Neural cell (in vitro differentiated cells): ENCODE results near the gene KIRREL2. TPM values are rescaled to one million over a fixed set of nuclear protein-coding genes. Genes with fewer than 3 reads are reported as not detected.

ENCODE experiments used
- H2AFZ ChIP-seq: fragments of 200-600, 300-800 bp; sonication (generic), shearing (Covaris generic); 2 replicates; pipeline ENCODE4 v1.6.0; 2014; ENCODE audit warnings: low read depth, mild to moderate bottlenecking, antibody characterized with exemption, low read length, moderate library complexity
- H3F3A ChIP-seq: fragments of 200-600 bp; shearing (Covaris generic); 2 replicates; pipeline ENCODE4 v1.6.1; 2016; ENCODE audit warnings: mild to moderate bottlenecking, moderate library complexity, mixed read lengths, antibody characterized with exemption, low read length; ENCODE audit not compliant: insufficient read depth, poor library complexity, severe bottlenecking
- H3K27ac ChIP-seq: fragments of 200-600, 300-800 bp; sonication (generic), shearing (Covaris generic); 2 replicates; pipeline ENCODE4 v1.5.1; 2014; ENCODE audit warnings: mild to moderate bottlenecking, low read length, moderate library complexity
- H3K27me3 ChIP-seq: fragments of 300-800, 200-600 bp; sonication (generic), shearing (Covaris generic); 2 replicates; pipeline ENCODE4 v1.6.0; 2014; ENCODE audit warnings: mild to moderate bottlenecking, low read depth, low read length, moderate library complexity; ENCODE audit not compliant: insufficient read depth
- H3K36me3 ChIP-seq: fragments of 300-800, 200-600 bp; sonication (generic), shearing (Covaris generic); 2 replicates; pipeline ENCODE4 v1.5.1; 2014; ENCODE audit warnings: mild to moderate bottlenecking, antibody characterized with exemption, low read length, moderate library complexity; ENCODE audit not compliant: insufficient read depth
- H3K4me2 ChIP-seq: fragments of 300-800, 200-600 bp; sonication (generic), shearing (Covaris generic); 2 replicates; pipeline ENCODE4 v1.6.0; 2014; ENCODE audit warnings: mild to moderate bottlenecking, low read length
- H3K4me3 ChIP-seq: fragments of 300-800, 200-600 bp; sonication (generic), shearing (Covaris generic); 2 replicates; pipeline ENCODE4 v1.5.1; 2014; ENCODE audit warnings: mild to moderate bottlenecking, low read length, moderate library complexity
- H3K79me2 ChIP-seq: fragments of 200-600 bp; shearing (Covaris generic); replicated peaks from 2 replicates; pipeline ENCODE4 v1.6.0; 2014; ENCODE audit warnings: mild to moderate bottlenecking, low read length, moderate library complexity; ENCODE audit not compliant: insufficient read depth
- H3K9ac ChIP-seq: fragments of 300-800, 200-600 bp; sonication (generic), shearing (Covaris generic); 2 replicates; pipeline ENCODE4 v1.6.1; 2016; ENCODE audit warnings: mild to moderate bottlenecking, low read length, mixed read lengths
- H3K9me2 ChIP-seq: fragments of 200-600 bp; shearing (Covaris generic); 2 replicates; pipeline ENCODE4 v1.6.1; 2016; ENCODE audit warnings: mild to moderate bottlenecking, low read length, mixed read lengths; ENCODE audit not compliant: insufficient read depth
- H3K9me3 ChIP-seq: fragments of 200-600, 300-800 bp; sonication (generic), shearing (Covaris generic); 2 replicates; pipeline ENCODE4 v1.6.1; 2016; ENCODE audit warnings: mild to moderate bottlenecking, mixed run types, low read length, moderate library complexity, mixed read lengths
- H4K20me1 ChIP-seq: fragments of 200-600 bp; shearing (Covaris generic); 2 replicates; pipeline ENCODE4 v1.6.1; 2016; ENCODE audit warnings: mild to moderate bottlenecking, mixed run types; ENCODE audit not compliant: insufficient read depth
- CTCF ChIP-seq: fragments of 450-650 bp; IDR thresholded peaks from 2 replicates; pipeline ENCODE4 v1.5.1; 2014; ENCODE audit warnings: antibody characterized with exemption, mild to moderate bottlenecking, moderate library complexity; ENCODE audit not compliant: poor library complexity, severe bottlenecking
- EP300 ChIP-seq: fragments of 450-650 bp; conservative IDR thresholded peaks from 2 replicates; pipeline ENCODE4 v1.6.1; 2014; ENCODE audit warnings: antibody characterized with exemption, mild to moderate bottlenecking, moderate library complexity; ENCODE audit not compliant: poor library complexity, severe bottlenecking
- EZH2 ChIP-seq: fragments of 200-600, 300-800 bp; shearing (Covaris generic), sonication (generic); IDR thresholded peaks from 2 replicates; pipeline ENCODE4 v1.6.1; 2014; ENCODE audit warnings: antibody characterized with exemption, low read length, borderline replicate concordance, mild to moderate bottlenecking; ENCODE audit not compliant: insufficient read depth, poor library complexity, severe bottlenecking
- MXI1 ChIP-seq: fragments of 450-650 bp; conservative IDR thresholded peaks from 2 replicates; pipeline ENCODE4 v1.6.1; 2014; ENCODE audit warnings: antibody characterized with exemption, mild to moderate bottlenecking; ENCODE audit not compliant: poor library complexity, severe bottlenecking
- POLR2AphosphoS5 ChIP-seq: IDR thresholded peaks from 2 replicates; pipeline ENCODE4 v1.6.1; 2012
- REST ChIP-seq: IDR thresholded peaks from 2 replicates; pipeline ENCODE4 v1.6.1; 2012; ENCODE audit warnings: borderline replicate concordance
- SMC3 ChIP-seq: fragments of 450-650 bp; conservative IDR thresholded peaks from 2 replicates; pipeline ENCODE4 v1.6.1; 2014; ENCODE audit warnings: antibody characterized with exemption, mild to moderate bottlenecking, moderate library complexity; ENCODE audit not compliant: poor library complexity
- TAF1 ChIP-seq: IDR thresholded peaks from 2 replicates; pipeline ENCODE4 v1.6.1; 2012; ENCODE audit warnings: low read depth
- polyA plus RNA-seq: library from polyadenylated mRNA; depleted of rRNA; stranded (reverse); fragments of >200 nt; gene quantifications from 2 replicates; pipeline ENCODE4 v1.2.3, GENCODE V29; 2014

The KIRREL2 gene
- polyA plus RNA-seq, 1 donor from 2014 or later, result 0.79 TPM

DNA sequence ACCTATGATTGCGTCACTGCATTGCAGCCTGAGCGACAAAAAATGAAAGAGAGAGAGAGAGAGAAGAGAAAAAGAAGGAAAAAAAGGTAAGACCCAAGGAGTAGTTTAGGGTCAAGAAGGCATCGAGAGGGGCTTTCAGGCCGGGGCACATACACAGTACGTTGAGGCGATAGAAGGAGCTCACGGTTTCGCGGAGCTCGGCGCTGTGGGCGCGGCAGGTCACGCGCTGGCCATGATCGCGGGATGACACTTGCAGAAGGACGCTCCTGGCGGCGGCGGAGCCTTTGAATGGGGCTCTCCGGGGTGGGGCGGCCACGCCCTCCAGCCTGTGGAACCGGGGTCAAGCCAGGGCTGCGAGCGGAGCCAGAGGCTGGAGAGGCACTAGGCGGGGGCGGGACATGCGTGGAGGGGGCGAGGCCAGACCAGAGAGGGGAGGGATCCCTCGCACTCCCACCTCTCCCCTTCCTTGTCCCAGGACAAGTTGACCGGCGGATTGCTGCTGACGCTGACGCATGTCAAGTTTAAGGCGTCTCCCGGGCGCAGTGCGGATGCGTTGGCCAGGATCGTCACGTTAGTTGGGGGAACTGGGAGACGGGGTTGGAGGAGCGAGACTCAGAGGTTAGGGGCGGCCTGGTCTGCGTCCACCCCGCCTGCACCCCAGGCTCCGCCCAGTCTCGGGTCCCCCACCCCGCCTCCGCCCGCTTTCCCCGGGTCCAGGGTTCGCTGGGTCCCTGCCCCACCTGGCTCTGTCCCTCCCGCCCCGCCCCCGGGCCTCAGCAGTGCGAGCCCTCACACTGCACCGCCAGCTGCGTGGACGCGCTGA, 11.3 kb upstream of the KIRREL2 start:
- Histone ChIP-seq H2AFZ (no peak overlapping the region), H3K9ac (no peak overlapping the region), H3K9me3 (no peaks in the 10 kb centered on the region), H3K27ac (no peak overlapping the region), H3K4me2 (no peak overlapping the region), H3F3A (no peaks in the 10 kb centered on the region), H3K9me2 (no peaks in the 10 kb centered on the region), H4K20me1 (no peaks in the 10 kb centered on the region), H3K79me2 (no peaks in the 10 kb centered on the region), H3K27me3 (peaks cover 59% of the 10 kb centered on the region), H3K4me3 (peak overlapping the region; percentile 60), H3K36me3 (no peaks in the 10 kb centered on the region)
- no peak for TF ChIP-seq EP300
- no peak for TF ChIP-seq MXI1
- no peak for TF ChIP-seq POLR2AphosphoS5
- TF ChIP-seq EZH2, result no peak

- no peak overlapping the region for H2AFZ ChIP-seq
- H3K4me3 ChIP-seq, result peak overlapping the region; percentile 60
- no peak overlapping the region for H3K27ac ChIP-seq
- no peaks in the 10 kb centered on the region for H3K9me3 ChIP-seq
- no peak overlapping the region for H3K4me2 ChIP-seq
- no peaks in the 10 kb centered on the region for H3K36me3 ChIP-seq
- TF ChIP-seq EZH2 (peak; percentile 19), REST (no peak), CTCF (no peak), SMC3 (no peak), EP300 (no peak), TAF1 (no peak)
- H3K79me2 ChIP-seq, result no peaks in the 10 kb centered on the region
- H3K27me3 ChIP-seq, result peaks cover 59% of the 10 kb centered on the region
- no peak overlapping the region for H3K9ac ChIP-seq
- H3F3A ChIP-seq, result no peaks in the 10 kb centered on the region
- no peaks in the 10 kb centered on the region for H4K20me1 ChIP-seq
- H3K9me2 ChIP-seq, result no peaks in the 10 kb centered on the region
These were observed 10.6 kb upstream of the KIRREL2 start for GRCh38 chr19:35846038-35846668.
